NCI-H2196 (cell line): ENCODE data around the gene RPS19.
"Not testable (repeated sequence)": the region's sequence is repeated elsewhere in the genome, so short reads cannot be mapped to it uniquely, and the experiment has no call there.

ENCODE experiments used
- DNase-seq: peaks from one replicate; lab custom pipeline; 2025; ENCODE audit not compliant: unreplicated experiment; lab: John Stamatoyannopoulos, UW

The RPS19 gene

GRCh38 chr19:41859213-41859617, 840 bp upstream of the RPS19 start:
- no peak for DNase-seq

- DNase-seq, result no peak
Measured at GRCh38 chr19:41860419-41861115, 512 bp downstream of the RPS19 start.

DNA sequence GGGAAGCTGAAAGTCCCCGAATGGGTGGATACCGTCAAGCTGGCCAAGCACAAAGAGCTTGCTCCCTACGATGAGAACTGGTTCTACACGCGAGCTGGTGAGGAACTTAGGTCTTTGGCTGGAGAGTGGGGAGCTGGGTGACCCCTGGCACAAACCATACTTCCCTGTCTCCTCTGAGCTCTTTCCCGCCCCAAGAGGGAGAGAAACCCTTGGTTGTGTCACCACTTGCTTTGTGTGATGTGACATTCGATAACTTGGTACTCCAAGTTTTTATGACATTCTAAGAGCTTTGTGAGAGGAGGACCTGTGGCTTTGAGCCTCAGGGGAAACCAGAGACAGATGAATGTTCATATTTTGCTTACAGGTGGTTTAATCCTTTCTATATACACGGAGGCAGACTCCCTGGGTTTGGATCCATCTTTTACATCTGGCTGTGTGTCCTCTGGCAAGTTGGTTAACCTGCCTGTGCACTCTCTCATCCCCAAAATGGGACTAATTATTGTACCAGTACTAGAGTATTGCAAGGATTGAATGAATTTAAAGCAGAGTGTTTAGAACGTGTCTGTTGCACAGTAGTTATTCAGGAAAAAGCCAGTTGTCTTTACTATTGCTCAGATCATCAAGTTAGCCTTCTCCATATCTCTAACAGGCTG, 1.2 kb downstream of the RPS19 start:
- no peak for DNase-seq

GRCh38 chr19:41861846-41862245, 1.8 kb downstream of the RPS19 start:
- no peak for DNase-seq

- DNase-seq, result no peak
Measured at GRCh38 chr19:41862445-41862986, 2.5 kb downstream of the RPS19 start.

DNA sequence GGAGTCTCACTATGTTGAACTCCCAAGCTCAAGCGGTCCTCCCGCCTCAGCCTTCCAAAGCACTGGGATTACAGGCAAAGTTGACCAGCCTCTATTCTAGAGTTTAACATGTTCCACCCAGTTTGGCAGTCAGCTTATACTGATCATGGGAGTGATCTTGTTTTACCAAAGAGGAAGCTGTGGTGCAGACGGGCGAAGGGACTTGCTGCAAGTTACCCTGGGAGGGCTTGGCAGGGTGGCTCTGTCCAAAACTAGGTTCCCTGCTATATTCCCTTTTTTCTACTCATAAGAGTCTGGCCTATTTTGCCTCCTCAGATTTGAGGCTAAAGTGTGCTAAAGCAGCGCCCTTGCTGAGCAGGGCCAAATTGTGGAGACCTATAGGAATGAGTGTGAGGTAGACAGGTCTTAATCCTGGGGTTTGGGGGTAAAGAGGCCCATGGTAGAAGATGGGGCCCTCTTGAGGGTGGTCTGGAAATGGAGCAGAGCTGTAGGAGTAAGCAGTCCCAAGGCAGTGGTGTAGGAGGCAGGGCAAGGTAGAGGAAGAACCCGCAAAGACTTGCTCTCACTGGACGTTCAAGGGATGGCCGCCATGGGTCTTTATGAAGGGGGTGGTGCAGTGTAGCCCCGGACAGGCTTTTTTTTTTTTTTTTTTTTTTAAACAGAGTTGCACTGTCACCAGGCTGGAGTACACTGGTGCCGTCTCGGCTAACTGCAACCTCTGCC, 3.3 kb downstream of the RPS19 start:
- DNase-seq, result no peak

GRCh38 chr19:41864374-41864773, 4.3 kb downstream of the RPS19 start:
- no peak for DNase-seq

DNA sequence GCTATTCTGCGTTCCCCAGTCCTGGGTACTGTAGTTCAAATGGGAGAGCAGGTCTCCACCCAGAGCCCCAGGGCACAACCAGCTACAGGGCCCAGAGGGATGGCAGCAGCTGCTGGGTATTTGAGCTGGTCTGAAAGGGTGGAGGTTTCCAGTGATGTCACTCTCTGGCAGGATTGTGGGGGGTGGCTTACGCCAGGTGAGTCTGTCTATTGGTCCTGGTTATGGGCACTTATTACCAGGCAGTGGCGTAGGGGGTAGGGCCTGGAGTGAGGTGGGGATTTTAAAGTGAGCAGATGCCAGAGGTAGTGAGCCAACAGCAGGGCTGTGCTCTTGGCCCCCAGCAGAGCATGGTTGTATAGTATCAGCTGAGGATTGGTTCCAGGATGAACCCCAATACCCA, 6.2 kb downstream of the RPS19 start:
- peak; percentile 43 for DNase-seq

- no peak for DNase-seq
Measured at GRCh38 chr19:41868120-41868988, 8.3 kb downstream of the RPS19 start.

GRCh38 chr19:41868989-41869300, 8.9 kb downstream of the RPS19 start:
- no peak for DNase-seq

- no peak for DNase-seq
Measured at GRCh38 chr19:41869374-41869955, 9.4 kb downstream of the RPS19 start.

GRCh38 chr19:41870401-41870873, 10.4 kb downstream of the RPS19 start:
- no peak for DNase-seq

GRCh38 chr19:41871573-41872383, 11.7 kb downstream of the RPS19 start:
- no peak for DNase-seq

DNA sequence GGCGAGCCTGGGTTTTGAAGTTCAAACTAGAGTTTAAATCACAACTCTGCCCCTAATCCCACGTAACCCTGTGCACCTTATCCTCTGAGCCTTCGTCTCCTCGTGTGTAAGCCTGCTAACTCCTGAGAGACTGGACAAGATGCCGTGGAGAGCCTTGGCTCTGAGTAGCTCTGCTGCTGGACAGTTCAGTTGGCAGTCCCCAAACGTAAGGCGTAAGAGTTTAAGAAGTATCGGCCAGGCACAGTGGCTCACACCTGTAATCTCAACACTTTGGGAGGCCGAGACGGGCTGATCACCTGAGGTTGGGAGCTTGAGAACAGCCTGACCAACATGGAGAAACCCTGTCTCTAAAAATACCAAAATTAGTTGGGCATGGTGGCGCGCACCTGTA, 12.3 kb downstream of the RPS19 start:
- no peak for DNase-seq

- peak; percentile 82 for DNase-seq
Measured at GRCh38 chr19:41872775-41873647, 13.0 kb downstream of the RPS19 start.

DNA sequence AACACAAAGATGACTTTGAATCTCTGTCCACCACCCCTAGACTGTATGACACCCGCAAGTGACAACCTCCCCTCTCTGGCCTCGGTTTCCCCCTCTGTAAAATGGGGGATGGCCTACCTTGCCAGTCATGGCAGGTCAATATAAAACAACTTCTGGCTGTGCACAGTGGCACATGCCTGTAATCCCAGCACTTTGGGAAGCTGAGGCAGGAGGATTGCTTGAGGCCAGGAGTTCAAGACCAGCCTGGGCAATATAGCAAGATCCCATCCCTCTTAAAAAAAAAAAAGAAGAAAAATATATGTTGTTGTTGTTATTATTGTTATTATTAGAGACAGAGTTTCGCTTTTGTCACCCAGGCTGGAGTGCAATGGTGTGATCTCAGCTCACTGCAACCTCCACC, 15.9 kb downstream of the RPS19 start:
- not testable (repeated sequence) for DNase-seq

DNA sequence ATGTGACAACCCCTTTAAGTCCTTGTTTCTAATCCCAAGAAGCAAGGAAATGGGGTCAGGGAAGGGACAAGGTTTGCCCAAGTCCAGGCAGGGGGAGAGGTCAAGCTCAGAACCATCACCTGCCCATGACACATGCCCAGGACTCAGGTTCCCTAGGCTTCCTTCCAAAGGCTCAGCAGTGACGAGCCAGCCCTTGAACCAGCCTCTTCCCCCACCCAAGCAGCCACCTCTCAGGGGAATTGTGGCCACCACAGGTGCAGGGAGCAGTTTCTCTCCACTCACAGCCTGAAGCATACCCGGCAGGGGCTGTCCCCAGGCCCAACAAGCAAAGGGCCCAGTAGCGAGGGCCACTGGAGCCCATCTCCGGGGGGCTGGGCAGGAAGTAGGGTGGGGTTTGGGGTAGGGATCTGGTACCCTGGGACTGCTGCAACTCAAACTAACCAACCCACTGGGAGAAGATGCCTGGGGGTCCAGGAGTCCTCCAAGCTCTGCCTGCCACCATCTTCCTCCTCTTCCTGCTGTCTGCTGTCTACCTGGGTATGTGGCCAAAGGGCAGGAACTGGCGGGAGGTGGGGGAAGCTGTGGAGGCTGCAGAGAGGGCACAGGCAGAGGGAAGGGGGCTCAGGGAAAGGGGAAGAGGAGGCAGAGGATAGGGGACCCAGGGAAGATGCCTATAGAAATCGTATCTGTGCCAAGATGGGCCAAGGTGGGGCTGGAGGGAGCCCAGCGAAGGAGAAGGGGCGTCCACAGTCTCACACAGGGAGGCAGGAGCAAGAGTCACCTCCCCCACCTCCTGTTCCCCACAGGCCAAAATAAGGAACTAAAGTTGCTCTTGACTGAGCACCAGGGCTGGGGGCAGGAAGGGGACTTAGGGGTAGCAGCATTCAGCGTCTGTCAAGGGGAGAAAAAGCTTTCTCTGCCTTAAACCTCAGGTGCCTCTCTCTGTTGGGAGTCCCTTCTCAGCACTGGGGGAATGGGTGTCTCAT, 17.1 kb downstream of the RPS19 start, which contains the start of gene CD79A:
Gene CD79A, plus strand, starts transcription at position 433 of the 986 bp plus-strand sequence. Its CDS starts 26 bp downstream, at position 459.
- DNase-seq, result no peak
